IPS DF 4.7 (cell line): Measurements from ENCODE around the gene ADGRD1.

Experiments used
- DNase-seq: peaks from one replicate; pipeline ENCODE4 v3.0.0-alpha.2; 2013; ENCODE audit warnings: low spot score; ENCODE audit errors: extremely low read depth

ADGRD1 gene

DNA sequence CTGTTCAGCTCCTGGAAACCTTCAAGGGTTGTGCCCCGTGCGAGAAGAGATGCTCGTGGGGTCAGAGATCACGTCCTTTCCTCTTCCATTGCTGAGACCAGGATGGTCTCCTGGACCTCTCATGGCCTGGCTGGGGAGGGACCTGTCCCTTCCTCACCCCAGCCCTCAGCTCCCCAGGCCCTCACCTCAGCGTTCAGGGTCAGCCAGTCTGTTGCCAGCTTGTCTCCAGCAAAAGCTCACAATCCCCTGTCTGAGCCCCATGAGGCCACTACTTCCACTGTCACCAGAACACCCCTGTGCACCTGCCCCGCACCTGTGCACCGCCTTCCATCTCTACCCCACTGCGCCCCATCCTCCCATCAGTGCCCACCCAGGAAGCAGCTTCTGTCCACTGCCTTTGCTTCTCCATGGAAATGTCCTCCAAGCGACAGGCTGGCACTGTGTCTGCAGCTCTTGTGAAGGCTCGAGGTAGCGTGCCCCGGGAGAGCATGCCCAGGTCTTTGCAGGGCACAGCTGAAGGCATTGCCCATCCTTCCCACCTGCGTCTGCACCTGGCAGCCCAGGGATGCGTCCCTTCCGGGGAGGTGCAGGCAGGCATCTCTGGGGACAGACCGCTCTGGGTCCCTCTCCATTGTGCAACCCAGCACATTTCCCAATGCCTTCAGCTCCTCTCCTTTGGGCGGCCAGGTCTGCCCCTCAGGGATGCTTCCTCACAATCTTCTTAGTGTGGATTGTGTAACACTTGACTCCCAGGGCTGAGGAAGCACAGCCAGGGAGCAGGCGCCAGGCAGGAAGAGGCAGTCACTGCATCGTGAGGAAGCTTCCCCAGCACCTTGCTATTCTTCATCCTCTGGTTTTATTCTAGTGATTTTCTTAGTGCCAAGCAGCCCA lies 179.6 kb downstream of the ADGRD1 start:
- no peak for DNase-seq

DNA sequence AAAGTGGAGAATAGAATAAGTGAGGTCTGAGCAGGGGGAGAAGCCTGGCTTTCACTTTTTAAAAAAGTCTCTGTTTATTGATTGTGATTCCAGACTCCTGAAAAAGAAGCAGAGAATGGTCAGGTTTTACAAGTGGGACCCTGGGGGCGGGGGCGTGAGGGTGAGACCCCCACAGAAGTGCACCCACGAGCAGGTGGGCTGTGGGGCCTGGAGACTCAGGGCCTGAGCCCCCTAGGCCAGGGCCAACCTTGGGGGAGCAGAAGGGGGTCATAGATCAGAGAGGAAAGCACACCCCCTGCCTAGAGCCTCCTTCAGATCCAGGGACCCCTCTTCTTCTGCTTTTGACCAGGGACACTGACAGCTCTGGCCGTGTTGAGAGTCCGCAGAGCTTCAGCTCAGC lies 180.3 kb downstream of the ADGRD1 start:
- DNase-seq, result no peak

DNA sequence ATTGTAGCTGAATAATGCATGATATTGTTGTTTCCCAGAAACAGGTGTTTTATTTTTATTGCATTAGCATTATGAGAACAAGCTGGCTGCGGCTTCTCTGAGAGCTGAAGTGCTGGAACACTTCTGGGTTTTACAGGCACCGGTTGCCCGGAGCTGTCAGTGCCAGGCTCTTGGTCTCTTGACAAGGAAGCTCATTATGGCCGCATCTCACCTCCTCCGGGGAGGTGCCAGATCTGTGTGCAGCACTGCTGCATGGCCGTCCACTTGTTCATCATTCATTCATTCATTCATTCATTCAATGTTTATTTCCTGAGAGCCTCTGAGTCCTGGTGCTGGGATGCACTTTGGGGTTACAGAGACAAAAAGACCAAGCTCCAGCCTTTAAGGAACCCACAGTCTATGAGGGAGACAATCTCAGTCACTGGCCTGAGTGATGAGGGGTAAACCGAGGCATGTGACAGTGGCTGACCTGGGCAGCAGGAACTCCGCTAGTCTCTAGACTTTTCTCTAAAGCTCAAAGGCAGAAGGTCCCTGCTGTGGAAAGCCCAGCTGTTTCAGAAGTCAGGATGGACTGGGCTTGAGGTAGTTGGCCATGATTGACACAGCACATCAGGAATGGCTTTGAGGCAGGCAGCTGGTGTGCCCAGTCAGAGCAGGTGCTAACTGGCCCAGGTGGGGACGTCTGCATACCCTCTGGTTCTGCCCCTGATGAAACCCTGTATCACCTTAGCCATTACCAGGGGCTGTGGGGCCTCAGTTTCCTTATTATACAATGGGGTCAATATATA lies 181.0 kb downstream of the ADGRD1 start:
- no peak for DNase-seq

DNA sequence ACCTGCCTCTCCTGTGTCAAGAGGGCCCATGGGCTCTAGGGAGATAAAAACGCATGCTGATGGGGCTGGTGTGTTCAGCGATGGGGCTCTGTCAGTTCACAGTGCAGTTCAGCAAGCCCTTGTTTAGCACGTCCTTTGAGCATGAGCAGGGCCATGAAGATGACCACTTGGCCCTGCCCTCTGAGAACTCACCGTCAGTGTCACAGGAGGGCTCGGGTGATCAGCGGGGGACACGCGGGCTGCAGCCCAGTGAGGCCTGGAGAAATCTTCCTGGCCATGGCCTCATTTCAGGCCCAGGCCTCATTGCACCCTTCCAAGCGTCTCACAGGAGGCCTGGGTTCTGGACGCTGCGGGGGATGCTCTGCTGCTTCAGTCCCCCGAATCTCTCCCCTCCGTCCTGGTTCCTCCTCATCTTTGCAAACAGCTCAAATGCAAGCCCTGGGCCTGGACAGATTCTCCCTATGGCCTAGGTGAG lies 181.6 kb downstream of the ADGRD1 start:
- no peak for DNase-seq

- no peak for DNase-seq
Observed at GRCh38 chr12:131135786-131136538, 182.3 kb downstream of the ADGRD1 start.

DNA sequence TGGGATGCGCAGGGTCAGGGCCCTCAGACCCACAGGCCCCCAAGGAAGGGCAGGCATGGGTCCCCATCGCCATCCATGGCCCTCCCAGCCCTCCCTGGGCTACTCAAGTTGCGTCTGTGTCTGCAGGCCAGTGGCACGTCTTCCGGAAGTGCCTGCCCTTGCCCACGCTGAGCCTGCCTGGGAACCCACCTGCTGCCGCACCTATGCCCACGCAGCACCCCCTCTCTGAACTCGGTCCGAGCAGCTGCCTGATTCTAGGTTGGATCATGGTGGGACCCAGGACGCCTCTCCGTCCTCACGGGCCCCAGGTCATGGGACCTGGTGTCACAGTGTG lies 182.8 kb downstream of the ADGRD1 start:
- no peak for DNase-seq

- no peak for DNase-seq
Observed at GRCh38 chr12:131137009-131137835, 183.5 kb downstream of the ADGRD1 start.

GRCh38 chr12:131137836-131138637 lies 184.3 kb downstream of the ADGRD1 start:
- DNase-seq, result no peak

DNA sequence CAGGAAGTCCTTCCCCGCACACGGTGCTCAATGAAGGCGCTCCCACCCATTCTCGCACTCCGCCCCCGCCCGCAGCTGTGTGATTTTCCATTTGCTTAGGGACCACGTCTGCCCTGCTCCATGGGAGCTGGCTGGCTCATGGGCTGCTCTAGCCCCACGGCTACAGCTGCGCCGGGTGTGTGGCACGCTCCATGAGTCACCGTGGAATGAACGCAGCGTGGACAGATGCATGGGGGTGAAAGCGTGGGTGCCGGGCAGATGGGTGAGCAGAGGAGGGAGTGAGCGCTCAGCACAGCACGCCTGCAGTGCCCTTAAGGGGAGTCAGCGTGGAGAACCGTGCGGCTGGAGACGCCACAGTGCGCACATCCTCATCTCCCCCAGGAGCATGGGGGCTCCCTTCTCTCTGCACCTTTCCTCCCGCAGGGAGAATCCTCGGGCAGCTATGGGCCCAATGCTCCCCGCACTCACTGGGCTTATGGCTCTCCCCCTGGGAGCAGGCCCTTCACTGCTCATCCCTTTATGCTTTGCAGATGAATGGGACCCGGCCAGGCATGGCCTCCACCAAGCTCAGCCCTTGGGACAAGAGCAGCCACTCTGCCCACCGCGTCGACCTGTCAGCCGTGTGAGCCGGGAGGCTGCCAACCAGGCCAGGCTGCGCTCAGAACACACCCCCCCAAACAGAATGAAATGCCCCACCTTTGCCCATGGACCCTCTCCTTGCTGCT lies 185.1 kb downstream of the ADGRD1 start:
- no peak for DNase-seq

GRCh38 chr12:131139363-131140068 lies 185.8 kb downstream of the ADGRD1 start:
- DNase-seq, result no peak

- no peak for DNase-seq
Observed at GRCh38 chr12:131140069-131140435, 186.3 kb downstream of the ADGRD1 start.

GRCh38 chr12:131140697-131141096 lies 187.0 kb downstream of the ADGRD1 start:
- DNase-seq, result no peak

GRCh38 chr12:131141514-131141913 lies 187.8 kb downstream of the ADGRD1 start:
- DNase-seq, result no peak

DNA sequence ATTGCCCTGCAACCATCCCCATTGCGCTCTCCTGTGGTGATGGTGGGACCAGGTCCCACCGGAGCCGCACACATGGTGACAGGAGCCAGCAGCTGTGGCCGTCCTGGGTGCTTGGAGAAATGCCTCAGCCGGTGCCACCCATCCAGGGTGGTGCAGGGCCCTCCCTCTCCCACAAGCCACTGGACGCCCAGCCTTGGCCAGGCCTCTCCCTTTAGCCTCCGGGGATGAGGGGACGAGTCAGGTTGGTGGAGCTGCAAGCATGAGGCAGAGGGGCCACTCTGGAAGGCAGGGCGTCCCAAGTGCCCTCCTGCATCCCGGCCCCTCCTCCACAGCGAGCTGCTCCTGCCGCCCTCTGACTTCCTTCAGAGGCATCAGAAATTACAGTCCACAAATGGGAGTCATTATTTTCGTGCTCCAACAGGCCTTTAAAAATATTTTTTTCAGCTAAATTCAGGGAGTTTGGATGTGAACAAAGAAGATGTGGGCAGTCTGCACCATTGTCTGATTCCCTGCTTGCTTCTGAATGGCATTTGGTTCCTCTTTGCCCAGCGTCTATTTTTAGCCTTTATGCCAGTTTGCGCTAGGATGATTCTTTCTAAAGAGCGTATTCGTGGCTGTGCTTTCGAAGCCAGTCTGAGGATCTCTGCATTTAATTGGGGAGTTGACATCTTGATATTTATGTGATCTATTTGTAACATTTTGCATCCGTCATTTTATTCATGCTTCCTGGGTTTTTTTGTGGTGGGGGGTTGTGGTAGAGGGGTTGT lies 189.4 kb downstream of the ADGRD1 start:
- no peak for DNase-seq

- no peak for DNase-seq
Observed at GRCh38 chr12:131146173-131146675, 192.5 kb downstream of the ADGRD1 start.

- no peak for DNase-seq
Observed at GRCh38 chr12:131147293-131147692, 193.6 kb downstream of the ADGRD1 start.

GRCh38 chr12:131147894-131148293 lies 194.2 kb downstream of the ADGRD1 start:
- DNase-seq, result no peak
